IMR-90 (cell line): ENCODE measurements around the gene ADARB2. TPM values are rescaled to one million over a fixed set of nuclear protein-coding genes. Genes with fewer than 3 reads are reported as not detected.

Experiments
- ATAC-seq: fragments of 200-7000 bp; cut with Tn5 transposase; 2 replicates; pipeline ENCODE4 v1.9.1; 2020; ENCODE audit warnings: low read depth, mild to moderate bottlenecking, moderate library complexity
- BruUV-seq: library from RNA; stranded (reverse); fragments of 400-500 nt; replicated peaks from 2 replicates; lab custom pipeline; 2021; lab: Mats Ljungman, UMichigan
- CTCF ChIA-PET: fragments of 300-600 bp; formaldehyde crosslinking; extraction: SDS; loops from one replicate; lab custom pipeline; 2021; ENCODE audit warnings: antibody characterized with exemption; lab: Yijun Ruan, JAX
- POLR2A ChIA-PET: fragments of 300-600 bp; sonication (Branson Sonifier 250); formaldehyde crosslinking; loops from one replicate; lab custom pipeline; 2022; ENCODE audit warnings: antibody characterized with exemption; ENCODE audit not compliant: unreplicated experiment; lab: Charles Lee
- DNase-seq: peaks from one replicate; pipeline ENCODE4 v3.0.0; 2013
- H2AFZ ChIP-seq: replicated peaks from 2 replicates; pipeline ENCODE3; 2013; ENCODE audit warnings: low read length, mild to moderate bottlenecking; ENCODE audit not compliant: poor library complexity
- H2AK5ac ChIP-seq: 2 replicates; pipeline ENCODE4 v1.6.1; 2013; ENCODE audit warnings: low read depth, low read length, inconsistent platforms
- H2AK9ac ChIP-seq: replicated peaks from 2 replicates; pipeline ENCODE3; 2013; ENCODE audit warnings: mild to moderate bottlenecking, low read depth, low read length, moderate library complexity; ENCODE audit not compliant: poor library complexity
- H2BK120ac ChIP-seq: 2 replicates; pipeline ENCODE4 v1.6.1; 2013; ENCODE audit warnings: low read depth, low read length, inconsistent platforms
- H2BK15ac ChIP-seq: 3 replicates; pipeline ENCODE4 v1.6.1; 2013; ENCODE audit warnings: low read depth, low read length, inconsistent platforms
- H2BK20ac ChIP-seq: 2 replicates; pipeline ENCODE4 v1.6.1; 2013; ENCODE audit warnings: low read depth, mild to moderate bottlenecking, inconsistent platforms, low read length, moderate library complexity
- H2BK5ac ChIP-seq: 2 replicates; pipeline ENCODE4 v1.6.1; 2013; ENCODE audit warnings: mild to moderate bottlenecking, low read depth, low read length, inconsistent platforms; ENCODE audit not compliant: poor library complexity, severe bottlenecking
- H3K14ac ChIP-seq: replicated peaks from 2 replicates; pipeline ENCODE4 v1.6.1; 2013; ENCODE audit warnings: low read depth, low read length, inconsistent platforms
- H3K18ac ChIP-seq: 2 replicates; pipeline ENCODE4 v1.6.1; 2013; ENCODE audit warnings: low read depth, low read length, control low read depth
- H3K23ac ChIP-seq: 2 replicates; pipeline ENCODE4 v1.6.1; 2013; ENCODE audit warnings: low read depth, low read length, inconsistent platforms
- H3K27ac ChIP-seq: 2 replicates; pipeline ENCODE4 v1.5.1; 2013; ENCODE audit warnings: mild to moderate bottlenecking, control low read depth, low read length; ENCODE audit not compliant: insufficient read depth
- H3K27me3 ChIP-seq: 2 replicates; pipeline ENCODE4 v1.6.1; 2013; ENCODE audit warnings: low read length; ENCODE audit not compliant: control insufficient read depth, insufficient read depth
- H3K36me3 ChIP-seq: 2 replicates; pipeline ENCODE4 v1.6.1; 2013; ENCODE audit warnings: low read length, mixed read lengths; ENCODE audit not compliant: control insufficient read depth, insufficient read depth
- H3K4ac ChIP-seq: 2 replicates; pipeline ENCODE4 v1.6.1; 2013; ENCODE audit warnings: low read depth, low read length, inconsistent platforms
- H3K4me1 ChIP-seq: 2 replicates; pipeline ENCODE4 v1.6.1; 2013; ENCODE audit warnings: low read length, mixed read lengths; ENCODE audit not compliant: control insufficient read depth, insufficient read depth
- H3K4me2 ChIP-seq: 2 replicates; pipeline ENCODE4 v1.6.1; 2013; ENCODE audit warnings: low read depth, mild to moderate bottlenecking, control low read depth, low read length, moderate library complexity
- H3K4me3 ChIP-seq: 2 replicates; pipeline ENCODE4 v1.5.1; 2013; ENCODE audit warnings: low read depth, mild to moderate bottlenecking, control low read depth, low read length, moderate library complexity; ENCODE audit not compliant: insufficient read depth
- H3K56ac ChIP-seq: 2 replicates; pipeline ENCODE4 v1.6.1; 2013; ENCODE audit warnings: low read length, inconsistent platforms; ENCODE audit not compliant: insufficient read depth; ENCODE audit errors: extremely low read depth
- H3K79me1 ChIP-seq, 2 experiments: 2 replicates each; pipeline ENCODE4 v1.6.1; 2013; ENCODE audit warnings: low read length in 2 of 2, inconsistent platforms in 1 of 2, low read depth in 1 of 2
- H3K9ac ChIP-seq: 2 replicates; pipeline ENCODE4 v1.6.1; 2013; ENCODE audit warnings: low read depth, low read length, control low read depth
- H3K9me1 ChIP-seq: 2 replicates; pipeline ENCODE4 v1.6.1; 2013; ENCODE audit warnings: low read length, inconsistent platforms; ENCODE audit not compliant: insufficient read depth
- H3K9me3 ChIP-seq: 2 replicates; pipeline ENCODE4 v1.6.1; 2013; ENCODE audit warnings: low read length; ENCODE audit not compliant: control insufficient read depth, insufficient read depth
- H4K20me1 ChIP-seq: 2 replicates; pipeline ENCODE4 v1.6.1; 2013; ENCODE audit warnings: low read length, inconsistent platforms; ENCODE audit not compliant: insufficient read depth
- H4K5ac ChIP-seq: 2 replicates; pipeline ENCODE4 v1.6.1; 2013; ENCODE audit warnings: mild to moderate bottlenecking, low read depth, low read length, control low read depth
- H4K8ac ChIP-seq, 2 experiments: 2 replicates each; pipeline ENCODE4 v1.6.1; 2013; ENCODE audit warnings: low read depth in 2 of 2, low read length in 2 of 2, control low read depth in 1 of 2, inconsistent platforms in 1 of 2
- H4K91ac ChIP-seq: 2 replicates; pipeline ENCODE4 v1.6.1; 2013; ENCODE audit warnings: low read depth, low read length, inconsistent platforms; ENCODE audit not compliant: insufficient read depth
- BHLHE40 ChIP-seq: fragments of 150-350 bp; IDR thresholded peaks from 2 replicates; pipeline ENCODE4 v1.6.1; 2016; ENCODE audit warnings: mild to moderate bottlenecking, low read depth, low read length
- CEBPB ChIP-seq: IDR thresholded peaks from 2 replicates; pipeline ENCODE4 v1.6.1; 2012; ENCODE audit warnings: low read depth, low read length, improper control_type of control experiment
- CHD1 ChIP-seq: IDR thresholded peaks from 2 replicates; pipeline ENCODE4 v1.6.1; 2012; ENCODE audit warnings: low read depth, low read length, improper control_type of control experiment
- FOS ChIP-seq: fragments of 150-350 bp; IDR thresholded peaks from 2 replicates; pipeline ENCODE4 v1.6.1; 2016; ENCODE audit warnings: low read depth, low read length
- MAFK ChIP-seq: IDR thresholded peaks from 2 replicates; pipeline ENCODE4 v1.6.1; 2012; ENCODE audit warnings: low read depth, low read length, improper control_type of control experiment
- MAZ ChIP-seq: IDR thresholded peaks from 2 replicates; pipeline ENCODE4 v1.6.1; 2012; ENCODE audit warnings: low read depth, mild to moderate bottlenecking, low read length, improper control_type of control experiment, moderate library complexity, borderline replicate concordance
- MXI1 ChIP-seq: IDR thresholded peaks from 2 replicates; pipeline ENCODE4 v1.6.1; 2012; ENCODE audit warnings: low read depth, mild to moderate bottlenecking, low read length, moderate library complexity, borderline replicate concordance
- NFE2L2 ChIP-seq: fragments of 150-350 bp; IDR thresholded peaks from 2 replicates; pipeline ENCODE4 v1.6.1; 2016; ENCODE audit warnings: low read depth, mild to moderate bottlenecking, low read length
- POLR2A ChIP-seq: IDR thresholded peaks from 2 replicates; pipeline ENCODE4 v1.6.1; 2012; ENCODE audit warnings: mild to moderate bottlenecking, low read depth, low read length
- RAD21 ChIP-seq: IDR thresholded peaks from 2 replicates; pipeline ENCODE4 v1.6.1; 2012; ENCODE audit warnings: low read length, improper control_type of control experiment
- RCOR1 ChIP-seq: IDR thresholded peaks from 2 replicates; pipeline ENCODE4 v1.6.1; 2012; ENCODE audit warnings: mild to moderate bottlenecking, low read length, improper control_type of control experiment; ENCODE audit not compliant: insufficient replicate concordance
- RFX5 ChIP-seq: IDR thresholded peaks from 2 replicates; pipeline ENCODE4 v1.8.0; 2012; ENCODE audit warnings: low read depth, mild to moderate bottlenecking, low read length, moderate library complexity
- SMC3 ChIP-seq: fragments of 150-350 bp; IDR thresholded peaks from 2 replicates; pipeline ENCODE4 v1.6.1; 2016; ENCODE audit warnings: low read depth, mild to moderate bottlenecking, antibody characterized with exemption, low read length, moderate library complexity
- WGBS, 2 experiments: methylation state at CpG; one replicate each; pipeline versions ENCODE4 v1.1.5 to v1.1.7; 2013; ENCODE audit warnings: missing lambda C conversion rate in 2 of 2; ENCODE audit not compliant: insufficient read length in 1 of 2; ENCODE audit errors: extremely low coverage in 2 of 2; 5-methylcytosine and 5-hydroxymethylcytosine counted together
- dilution Hi-C: fragments of 300-500 bp; cut with HindIII; formaldehyde crosslinking; loops from one replicate; pipeline ENCODE4 v1.14.3; 2018; ENCODE audit warnings: low sequenced_read_pairs; ENCODE audit not compliant: unreplicated experiment
- in situ Hi-C: fragments of 300-500 bp; cut with MboI; formaldehyde crosslinking; loops from 3 replicates; pipeline ENCODE4 v1.14.3; 2019; ENCODE audit warnings: low sequenced_read_pairs, inconsistent platforms, mixed read lengths
- intact Hi-C: fragments of 100-400 bp; cut with micrococcal nuclease; formaldehyde crosslinking; loops from 2 replicates; pipeline ENCODE4 v1.10.0; 2022
- polyA plus RNA-seq, 3 experiments: library from polyadenylated mRNA; depleted of rRNA; stranded (reverse); fragments of >200 nt; gene quantifications; 2 replicates each; pipeline ENCODE4 v1.2.3, GENCODE V29; 2012; ENCODE audit warnings: low replicate concordance in 1 of 3
- total RNA-seq: library from RNA; depleted of rRNA; stranded (reverse); fragments of >200 nt; gene quantifications from 2 replicates; pipeline ENCODE4 v1.2.3, GENCODE V29; 2012
- TF ChIP-seq, protein P1 (sequence below): conservative IDR thresholded peaks from 2 replicates; pipeline ENCODE4 v1.5.1; 2012; ENCODE audit warnings: mild to moderate bottlenecking, low read depth, low read length, improper control_type of control experiment
- TF ChIP-seq, protein P2 (sequence below): fragments of 150-350 bp; IDR thresholded peaks from 2 replicates; pipeline ENCODE4 v1.6.1; 2016; ENCODE audit warnings: low read depth, mild to moderate bottlenecking, low read length, moderate library complexity, borderline replicate concordance
- TF ChIP-seq, protein P3 (sequence below): fragments of 150-350 bp; IDR thresholded peaks from 2 replicates; pipeline ENCODE4 v1.6.1; 2017; ENCODE audit warnings: mild to moderate bottlenecking, antibody characterized with exemption, low read length, low read depth

Gene ADARB2
- total and polyA plus RNA-seq, 2 of the 4 experiments (the other 2 are of a cell fraction) = not detected

DNA sequence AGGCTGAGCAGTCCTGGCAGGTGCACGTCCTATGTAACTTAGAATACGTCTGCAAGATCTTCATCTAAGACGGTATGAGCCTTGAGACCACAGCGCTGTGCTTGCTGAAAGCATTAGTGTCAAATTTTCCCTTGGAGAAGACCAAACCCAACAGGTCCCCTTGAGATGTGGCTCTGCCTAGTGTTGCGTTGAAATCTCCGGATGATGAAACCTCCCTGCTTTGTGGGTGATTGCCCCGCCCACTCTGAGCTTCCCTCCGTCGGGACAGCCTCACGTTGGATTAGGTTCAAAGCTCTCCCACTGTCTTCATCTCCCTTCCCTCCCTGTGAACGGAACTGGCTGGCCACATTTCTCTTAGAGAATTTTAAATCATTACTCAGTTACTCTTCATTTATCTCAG, 102.0 kb downstream of the ADARB2 start:
- TF ChIP-seq, protein P1, sequence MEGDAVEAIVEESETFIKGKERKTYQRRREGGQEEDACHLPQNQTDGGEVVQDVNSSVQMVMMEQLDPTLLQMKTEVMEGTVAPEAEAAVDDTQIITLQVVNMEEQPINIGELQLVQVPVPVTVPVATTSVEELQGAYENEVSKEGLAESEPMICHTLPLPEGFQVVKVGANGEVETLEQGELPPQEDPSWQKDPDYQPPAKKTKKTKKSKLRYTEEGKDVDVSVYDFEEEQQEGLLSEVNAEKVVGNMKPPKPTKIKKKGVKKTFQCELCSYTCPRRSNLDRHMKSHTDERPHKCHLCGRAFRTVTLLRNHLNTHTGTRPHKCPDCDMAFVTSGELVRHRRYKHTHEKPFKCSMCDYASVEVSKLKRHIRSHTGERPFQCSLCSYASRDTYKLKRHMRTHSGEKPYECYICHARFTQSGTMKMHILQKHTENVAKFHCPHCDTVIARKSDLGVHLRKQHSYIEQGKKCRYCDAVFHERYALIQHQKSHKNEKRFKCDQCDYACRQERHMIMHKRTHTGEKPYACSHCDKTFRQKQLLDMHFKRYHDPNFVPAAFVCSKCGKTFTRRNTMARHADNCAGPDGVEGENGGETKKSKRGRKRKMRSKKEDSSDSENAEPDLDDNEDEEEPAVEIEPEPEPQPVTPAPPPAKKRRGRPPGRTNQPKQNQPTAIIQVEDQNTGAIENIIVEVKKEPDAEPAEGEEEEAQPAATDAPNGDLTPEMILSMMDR = no peak
- no peak for TF ChIP-seq MAFK
- no peak for TF ChIP-seq RCOR1
- TF ChIP-seq FOS = no peak
- TF ChIP-seq MXI1 = no peak
- no peak for TF ChIP-seq BHLHE40
- no peak for TF ChIP-seq POLR2A
- TF ChIP-seq, protein P2, sequence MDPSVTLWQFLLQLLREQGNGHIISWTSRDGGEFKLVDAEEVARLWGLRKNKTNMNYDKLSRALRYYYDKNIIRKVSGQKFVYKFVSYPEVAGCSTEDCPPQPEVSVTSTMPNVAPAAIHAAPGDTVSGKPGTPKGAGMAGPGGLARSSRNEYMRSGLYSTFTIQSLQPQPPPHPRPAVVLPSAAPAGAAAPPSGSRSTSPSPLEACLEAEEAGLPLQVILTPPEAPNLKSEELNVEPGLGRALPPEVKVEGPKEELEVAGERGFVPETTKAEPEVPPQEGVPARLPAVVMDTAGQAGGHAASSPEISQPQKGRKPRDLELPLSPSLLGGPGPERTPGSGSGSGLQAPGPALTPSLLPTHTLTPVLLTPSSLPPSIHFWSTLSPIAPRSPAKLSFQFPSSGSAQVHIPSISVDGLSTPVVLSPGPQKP = no peak
- TF ChIP-seq, protein P3, sequence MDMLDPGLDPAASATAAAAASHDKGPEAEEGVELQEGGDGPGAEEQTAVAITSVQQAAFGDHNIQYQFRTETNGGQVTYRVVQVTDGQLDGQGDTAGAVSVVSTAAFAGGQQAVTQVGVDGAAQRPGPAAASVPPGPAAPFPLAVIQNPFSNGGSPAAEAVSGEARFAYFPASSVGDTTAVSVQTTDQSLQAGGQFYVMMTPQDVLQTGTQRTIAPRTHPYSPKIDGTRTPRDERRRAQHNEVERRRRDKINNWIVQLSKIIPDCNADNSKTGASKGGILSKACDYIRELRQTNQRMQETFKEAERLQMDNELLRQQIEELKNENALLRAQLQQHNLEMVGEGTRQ = no peak
- TF ChIP-seq CHD1 = no peak
- no peak for TF ChIP-seq MAZ
- no peak for TF ChIP-seq CEBPB
- TF ChIP-seq SMC3 = no peak
- no peak for TF ChIP-seq RFX5
- TF ChIP-seq RAD21 = no peak
- no peak for TF ChIP-seq NFE2L2
- Histone ChIP-seq H3K79me1 (no peaks in the 10 kb centered on the region), H4K20me1 (no peaks in the 10 kb centered on the region), H2AK5ac (no peak overlapping the region), H3K4ac (no peak overlapping the region), H3K27ac (no peak overlapping the region), H3K9ac (no peak overlapping the region), H3K18ac (no peak overlapping the region), H3K27me3 (no peaks in the 10 kb centered on the region), H3K14ac (no peak overlapping the region), H3K4me3 (no peak overlapping the region), H2BK5ac (no peak overlapping the region), H4K91ac (no peak overlapping the region), H3K56ac (no peak overlapping the region), H3K9me1 (no peaks in the 10 kb centered on the region), H3K36me3 (no peaks in the 10 kb centered on the region), H3K23ac (no peak overlapping the region), H3K4me2 (no peak overlapping the region), H2BK15ac (no peak overlapping the region), H2BK120ac (no peak overlapping the region), H2AK9ac (no peak overlapping the region), H2BK20ac (no peak overlapping the region), H3K4me1 (no peaks in the 10 kb centered on the region), H4K8ac (no peak overlapping the region), H2AFZ (no peak overlapping the region), H4K5ac (no peak overlapping the region), H3K9me3 (peaks cover 37% of the 10 kb centered on the region)
- in situ Hi-C loops = no loop called here
- intact Hi-C loops = no loop called here
- dilution Hi-C loops = no loop called here
- ChIA-PET CTCF (no interaction called here), POLR2A (no interaction called here)
- BruUV-seq = no TSS peak
- ATAC-seq = no peak
- WGBS, 2 experiments = 9% methylated on average over 8 of the region's 11 CpGs; no CpG with 5 or more reads in 1 of the 2 experiments
- no peak for DNase-seq
